Brain microvascular endothelial cell (primary cell): Measurements from ENCODE around the gene LYPD4.

Experiments used
- DNase-seq: peaks from one replicate; pipeline ENCODE4 v3.0.0-alpha.2; 2020
- H3K27ac ChIP-seq: fragments of 250-450 bp; sonication (Bioruptor Pico); 2 replicates; pipeline ENCODE4 v1.5.1; 2020; ENCODE audit warnings: mild to moderate bottlenecking, moderate library complexity
- H3K27me3 ChIP-seq: fragments of 250-450 bp; sonication (Bioruptor Pico); replicated peaks from 2 replicates; pipeline ENCODE4 v1.5.1; 2020; ENCODE audit warnings: mild to moderate bottlenecking
- H3K36me3 ChIP-seq: fragments of 250-450 bp; sonication (Bioruptor Pico); replicated peaks from 2 replicates; pipeline ENCODE4 v1.5.1; 2020; ENCODE audit warnings: mild to moderate bottlenecking
- H3K4me3 ChIP-seq: 2 replicates; pipeline ENCODE4 v1.5.1; 2011; ENCODE audit warnings: low read depth, mild to moderate bottlenecking, control low read depth, low read length, moderate library complexity
- CTCF ChIP-seq: IDR thresholded peaks from 2 replicates; pipeline ENCODE4 v1.5.1; 2011; ENCODE audit warnings: low read depth, mild to moderate bottlenecking, moderate library complexity, low read length, control low read depth, inconsistent platforms; ENCODE audit errors: missing control alignments
- in situ Hi-C: cut with HindIII; loops from 2 replicates; pipeline ENCODE4 v1.10.0; 2017; ENCODE audit warnings: low sequenced_read_pairs, low pct_ligation_motif_present

LYPD4 gene

GRCh38 chr19:41811981-41812380 is 32.5 kb downstream of the LYPD4 start:
- in situ Hi-C loops: no loop called here
- H3K27ac ChIP-seq: no peak overlapping the region
- DNase-seq: no peak
- H3K4me3 ChIP-seq: no peak overlapping the region
- no peak for TF ChIP-seq CTCF
- no peaks in the 10 kb centered on the region for H3K27me3 ChIP-seq
- no peaks in the 10 kb centered on the region for H3K36me3 ChIP-seq

GRCh38 chr19:41811036-41811435 is 33.4 kb downstream of the LYPD4 start:
- DNase-seq: no peak
- in situ Hi-C loops: no loop called here

GRCh38 chr19:41810301-41810700 is 34.2 kb downstream of the LYPD4 start:
- in situ Hi-C loops: no loop called here
- no peaks in the 10 kb centered on the region for H3K36me3 ChIP-seq
- DNase-seq: no peak
- H3K27me3 ChIP-seq: no peaks in the 10 kb centered on the region
- H3K4me3 ChIP-seq: no peak overlapping the region
- no peak overlapping the region for H3K27ac ChIP-seq
- no peak for TF ChIP-seq CTCF

More at GRCh38 chr19:41811036-41811435, 33.4 kb downstream of the LYPD4 start:
- no peaks in the 10 kb centered on the region for H3K27me3 ChIP-seq
- no peaks in the 10 kb centered on the region for H3K36me3 ChIP-seq
- no peak for TF ChIP-seq CTCF
- H3K27ac ChIP-seq: no peak overlapping the region
- no peak overlapping the region for H3K4me3 ChIP-seq

- Histone ChIP-seq H3K27ac (no peak overlapping the region), H3K27me3 (no peaks in the 10 kb centered on the region), H3K4me3 (no peak overlapping the region), H3K36me3 (no peaks in the 10 kb centered on the region)
- DNase-seq: no peak
- no peak for TF ChIP-seq CTCF
- in situ Hi-C loops: no loop called here
Observed at GRCh38 chr19:41808663-41809566, 35.6 kb downstream of the LYPD4 start.

- Histone ChIP-seq H3K27me3 (no peaks in the 10 kb centered on the region), H3K27ac (no peak overlapping the region), H3K4me3 (no peak overlapping the region), H3K36me3 (no peaks in the 10 kb centered on the region)
- no peak for DNase-seq
- in situ Hi-C loops: no loop called here
- TF ChIP-seq CTCF: no peak
Observed at GRCh38 chr19:41807176-41807575, 37.3 kb downstream of the LYPD4 start.

GRCh38 chr19:41804336-41804735 is 40.1 kb downstream of the LYPD4 start:
- no peaks in the 10 kb centered on the region for H3K36me3 ChIP-seq
- TF ChIP-seq CTCF: no peak
- H3K4me3 ChIP-seq: no peak overlapping the region
- in situ Hi-C loops: no loop called here
- no peak overlapping the region for H3K27ac ChIP-seq
- H3K27me3 ChIP-seq: no peaks in the 10 kb centered on the region
- no peak for DNase-seq
